ENCODE results near the gene HOMER2.
"Not testable (repeated sequence)": the region's sequence is repeated elsewhere in the genome, so short reads cannot be mapped to it uniquely, and the experiment has no call there.

HOMER2 gene

DNA sequence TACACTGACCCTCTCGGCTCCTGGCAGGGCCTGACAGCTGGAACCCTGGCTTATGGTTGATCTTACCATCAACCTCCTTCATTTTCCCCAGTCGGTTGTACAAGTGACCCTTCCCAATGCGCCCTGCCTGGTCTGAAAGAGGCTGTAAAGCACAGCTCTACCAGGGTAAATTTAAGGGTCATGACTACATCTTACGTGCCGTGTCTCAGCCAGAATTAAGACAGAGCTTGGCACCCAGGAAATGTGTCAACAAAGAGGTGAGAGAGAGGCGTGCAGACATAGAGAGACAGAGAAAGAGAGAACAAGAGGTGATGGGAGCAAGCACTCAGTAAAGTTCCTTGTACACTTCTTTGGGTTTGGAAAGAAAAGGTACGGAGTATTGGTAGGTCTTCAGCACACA, 28.8 kb downstream of the HOMER2 start:
- DNase-seq: no peak

DNA sequence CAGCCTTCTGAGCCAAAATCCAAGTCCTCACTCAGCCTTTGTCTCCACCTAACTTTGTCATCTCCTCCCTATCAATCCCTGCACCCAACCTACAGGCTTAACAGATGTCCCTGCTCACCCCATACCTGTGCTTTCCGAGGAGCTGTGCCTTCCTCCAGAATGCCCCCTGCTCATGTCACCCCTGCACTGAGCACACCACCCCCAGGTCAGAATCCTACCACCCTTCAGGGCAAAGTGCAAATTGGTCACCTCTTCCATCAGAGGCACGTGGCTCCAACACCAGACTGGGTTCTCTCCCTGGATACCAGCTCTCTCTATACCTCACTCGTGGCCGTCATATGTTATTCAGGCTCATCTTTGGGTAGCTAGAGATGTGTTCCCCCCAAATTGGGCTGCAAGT, 29.8 kb downstream of the HOMER2 start:
- no peak for DNase-seq

DNA sequence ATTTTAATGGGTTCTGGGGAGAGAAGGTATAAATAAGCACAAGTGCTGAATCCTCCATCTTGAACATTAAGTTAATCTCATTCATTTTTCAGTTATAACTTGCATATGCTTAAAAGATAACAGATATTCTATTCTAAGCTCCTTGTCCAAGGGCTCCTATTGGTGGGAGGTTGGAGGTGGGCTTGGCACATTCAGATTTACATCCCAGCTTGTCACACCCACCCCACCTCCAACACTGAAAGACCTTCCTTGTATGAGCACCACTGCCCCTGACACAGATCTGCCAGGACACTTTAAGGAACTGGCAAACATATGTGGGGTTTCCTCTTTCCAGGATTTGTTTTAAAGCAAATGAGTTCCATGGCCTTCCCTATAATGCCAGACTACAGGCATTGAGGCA, 30.6 kb downstream of the HOMER2 start:
- no peak for DNase-seq

GRCh38 chr15:82921242-82921641, 31.3 kb downstream of the HOMER2 start:
- no peak for DNase-seq

DNA sequence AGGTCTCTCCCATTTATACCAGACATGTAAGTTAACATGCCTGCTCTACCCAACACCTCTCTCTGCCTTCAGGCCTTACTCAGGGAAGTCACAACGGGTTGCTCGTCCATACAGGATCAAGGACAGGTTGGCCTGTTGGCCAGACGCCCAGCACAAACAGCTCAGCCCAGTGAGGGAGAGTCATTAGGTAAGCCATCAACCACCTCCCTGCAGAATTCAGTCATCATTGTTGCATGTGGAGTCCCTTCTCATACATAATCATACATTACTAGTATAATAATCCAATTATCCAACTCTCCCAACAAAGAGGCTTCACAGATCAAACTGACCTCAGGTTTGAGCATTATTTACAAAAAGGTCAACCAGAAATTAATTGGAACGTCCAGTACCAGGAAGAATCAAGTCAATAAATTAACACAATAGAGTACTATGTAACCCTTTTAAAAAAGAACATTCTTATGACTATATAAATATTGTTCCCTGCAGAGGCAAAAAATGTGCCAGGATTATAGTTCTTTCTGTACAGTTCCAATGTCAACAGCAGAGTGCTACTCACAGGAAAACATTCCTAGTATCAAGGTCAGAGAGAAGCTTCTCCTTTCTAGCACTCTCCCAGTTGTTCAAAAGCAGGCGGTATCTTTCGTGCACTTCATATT, 33.2 kb downstream of the HOMER2 start:
- no peak for DNase-seq

DNA sequence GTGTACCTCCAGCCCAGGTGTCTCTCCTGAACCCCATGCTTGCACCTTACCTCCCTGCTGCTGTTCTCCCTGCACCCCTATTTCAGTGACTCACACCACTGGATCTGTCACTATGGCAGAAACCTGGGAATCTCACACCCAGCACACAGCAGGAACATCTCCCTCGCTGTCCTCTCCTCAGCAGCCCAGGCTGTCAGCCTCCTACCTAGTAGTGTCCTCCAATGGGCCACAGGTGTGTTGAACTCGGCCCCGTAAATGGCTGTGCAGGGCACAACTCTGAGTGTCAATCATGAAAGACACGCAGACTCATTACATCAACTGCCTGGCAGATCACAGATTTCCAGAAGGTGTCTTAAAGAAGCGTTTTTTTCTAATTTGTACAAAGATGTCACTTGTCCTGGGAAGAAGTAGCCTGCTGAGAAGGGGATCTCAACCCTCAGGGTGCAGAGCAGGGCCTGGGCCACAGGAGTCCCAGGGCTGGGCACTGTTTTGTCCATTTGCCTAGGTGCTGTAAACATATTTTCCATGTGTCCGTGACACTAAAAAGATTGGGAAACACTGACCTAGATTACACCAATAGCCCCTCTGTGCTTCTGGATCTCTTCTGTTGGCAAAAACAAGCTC, 33.8 kb downstream of the HOMER2 start:
- DNase-seq: no peak

GRCh38 chr15:82918162-82918561, 34.4 kb downstream of the HOMER2 start:
- no peak for DNase-seq

GRCh38 chr15:82917249-82917648, 35.3 kb downstream of the HOMER2 start:
- DNase-seq: no peak

GRCh38 chr15:82916161-82916952, 36.2 kb downstream of the HOMER2 start:
- DNase-seq: no peak

- DNase-seq: no peak
These were observed 38.1 kb downstream of the HOMER2 start for GRCh38 chr15:82914396-82914795.

DNA sequence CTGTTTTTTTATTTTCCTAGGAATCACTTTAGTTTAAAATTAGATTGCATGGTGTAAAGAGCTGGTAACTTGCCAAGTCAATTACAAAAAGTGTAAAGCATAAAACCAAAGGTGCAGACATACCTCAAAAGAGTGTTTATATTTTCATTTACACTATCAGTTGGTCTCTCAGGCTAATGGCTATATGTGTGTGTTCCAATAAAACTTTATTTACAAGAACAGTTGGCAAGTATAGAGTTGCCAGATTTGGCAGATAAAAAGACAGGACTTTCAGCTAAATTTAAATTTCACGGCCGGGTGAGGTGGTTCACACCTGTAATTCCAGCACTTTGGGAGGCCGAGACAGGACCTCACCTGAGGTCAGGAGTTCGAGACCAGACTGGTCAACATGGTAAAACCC, 41.1 kb downstream of the HOMER2 start:
- no peak for DNase-seq

DNA sequence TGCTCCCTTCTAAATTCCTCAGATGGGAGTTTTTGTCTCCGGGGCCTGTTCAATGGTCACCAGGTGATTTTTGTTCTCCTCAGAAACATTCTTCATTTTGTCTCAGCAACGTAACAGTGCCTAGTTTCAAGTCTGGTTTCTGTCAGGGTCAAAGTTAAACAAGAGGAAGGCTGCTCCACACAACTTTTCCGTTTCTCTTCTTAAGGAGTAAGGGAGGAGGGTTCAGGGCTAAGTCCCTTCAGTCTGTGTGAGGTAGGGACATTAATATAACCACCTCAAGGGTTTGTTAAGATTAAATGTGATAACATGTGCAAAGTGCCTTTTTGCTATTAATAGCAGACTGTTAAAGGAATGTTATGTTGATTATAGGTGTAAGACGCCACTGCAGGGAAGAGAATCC, 41.8 kb downstream of the HOMER2 start:
- no peak for DNase-seq

DNA sequence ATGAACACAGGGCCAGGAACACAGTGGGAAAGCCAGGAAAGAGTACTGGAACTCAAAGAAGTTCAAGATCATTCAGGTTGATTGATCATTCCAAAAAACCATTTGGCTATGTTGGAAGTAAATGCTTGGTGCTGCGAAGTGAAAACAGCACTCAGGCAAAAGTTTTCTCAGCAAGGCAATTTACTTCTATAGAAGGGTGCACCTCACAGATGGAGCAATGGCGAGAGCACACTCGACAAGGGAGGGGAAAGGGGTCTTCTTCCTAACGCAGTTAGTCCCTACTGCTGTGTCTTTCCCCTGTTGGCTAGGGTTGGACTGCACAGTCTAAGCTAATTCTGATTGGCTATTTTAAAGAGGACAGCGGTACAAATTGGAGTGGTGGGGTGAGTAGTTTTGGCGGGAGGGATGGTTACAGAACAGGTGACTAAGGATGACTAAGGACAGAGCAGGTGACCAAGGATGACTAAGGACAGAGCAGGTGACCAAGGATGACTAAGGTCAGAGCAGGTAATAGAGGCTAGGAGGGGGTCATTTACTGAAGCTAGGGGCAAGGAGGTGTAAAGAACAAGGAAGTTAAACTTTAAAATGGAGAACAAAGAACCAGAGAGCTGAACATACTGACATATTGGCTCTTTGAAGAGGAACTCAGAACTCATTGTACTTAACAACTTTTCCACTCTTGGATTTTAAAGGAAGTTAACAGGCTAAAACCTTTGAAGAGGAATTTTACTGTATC, 43.3 kb downstream of the HOMER2 start:
- no peak for DNase-seq

GRCh38 chr15:82907350-82907749, 45.2 kb downstream of the HOMER2 start:
- no peak for DNase-seq

GRCh38 chr15:82904574-82904973, 47.9 kb downstream of the HOMER2 start:
- DNase-seq: no peak

DNA sequence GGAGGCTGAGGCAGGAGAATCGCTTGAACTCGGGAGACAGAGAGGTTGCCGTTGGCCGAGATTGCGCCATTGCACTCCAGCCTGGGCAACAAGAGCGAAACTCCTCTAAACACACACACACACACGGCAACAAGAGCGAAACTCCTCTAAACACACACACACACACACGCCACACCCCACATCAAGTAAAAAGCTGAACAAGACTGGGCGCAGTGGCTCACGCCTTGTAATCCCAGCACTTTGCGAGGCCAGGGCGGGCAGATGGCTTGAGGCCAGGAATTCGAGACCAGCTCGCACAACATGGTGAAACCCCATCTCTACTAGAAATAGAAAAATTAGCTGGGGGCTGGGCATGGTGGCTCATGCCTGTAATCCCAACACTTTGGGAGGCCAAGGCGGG, 49.0 kb downstream of the HOMER2 start:
- DNase-seq: no peak

DNA sequence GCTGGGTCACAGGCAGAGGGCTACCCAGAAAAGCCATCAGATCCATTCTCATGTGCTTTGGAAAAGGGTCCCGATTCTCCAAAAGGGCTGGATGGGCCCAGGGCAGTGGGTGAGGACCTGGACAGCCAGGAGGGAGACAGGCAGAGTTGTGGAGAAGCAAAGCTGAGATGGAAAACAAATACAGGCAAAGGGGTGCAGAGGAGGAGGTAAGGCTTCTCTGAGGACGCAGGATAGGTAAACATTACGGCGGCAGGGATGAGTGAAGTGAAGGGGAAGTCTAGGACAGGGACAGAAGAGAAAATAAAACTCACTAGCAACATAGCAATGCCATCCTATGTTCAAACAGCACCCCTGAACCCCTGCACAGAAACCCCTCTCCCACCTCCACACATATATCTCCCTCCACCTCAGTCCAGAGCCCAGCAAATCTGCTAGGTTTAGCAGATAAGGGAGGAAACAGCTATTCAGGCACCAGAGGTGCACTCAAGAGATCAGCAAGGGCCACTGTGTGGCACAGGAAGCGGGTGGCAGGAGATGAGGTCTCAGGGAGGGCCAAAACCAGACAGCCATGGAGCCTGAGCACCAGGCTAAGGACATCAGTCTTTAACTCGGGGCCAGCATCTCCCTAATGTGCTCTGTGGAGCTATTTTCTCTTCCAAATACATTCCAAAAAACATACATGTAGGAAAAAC, 51.3 kb downstream of the HOMER2 start:
- DNase-seq: no peak

GRCh38 chr15:82900511-82901060, 51.9 kb downstream of the HOMER2 start:
- no peak for DNase-seq

GRCh38 chr15:82898961-82899360, 53.6 kb downstream of the HOMER2 start:
- no peak for DNase-seq

DNA sequence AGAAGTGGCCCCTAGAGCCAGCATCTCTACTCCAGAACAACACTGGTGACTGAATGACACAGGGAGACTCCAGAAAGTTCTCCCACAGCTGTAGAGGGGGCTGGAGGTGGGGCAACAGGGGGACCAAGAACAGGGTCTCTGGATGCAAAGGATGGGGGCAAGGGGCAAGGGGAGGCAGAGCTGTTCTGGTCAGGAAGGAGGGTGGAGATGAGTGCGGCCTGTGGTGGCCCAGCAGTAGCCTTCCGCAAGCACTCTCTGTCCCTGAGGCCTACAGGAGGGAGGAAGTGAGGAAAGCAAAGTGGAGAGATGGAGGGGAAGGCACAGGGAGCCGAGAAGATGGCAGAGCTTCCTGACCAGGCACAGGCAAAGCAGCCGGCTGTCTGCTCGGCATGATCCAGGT, 56.5 kb downstream of the HOMER2 start:
- no peak for DNase-seq

- no peak for DNase-seq
These were observed 57.5 kb downstream of the HOMER2 start for GRCh38 chr15:82894971-82895520.

DNA sequence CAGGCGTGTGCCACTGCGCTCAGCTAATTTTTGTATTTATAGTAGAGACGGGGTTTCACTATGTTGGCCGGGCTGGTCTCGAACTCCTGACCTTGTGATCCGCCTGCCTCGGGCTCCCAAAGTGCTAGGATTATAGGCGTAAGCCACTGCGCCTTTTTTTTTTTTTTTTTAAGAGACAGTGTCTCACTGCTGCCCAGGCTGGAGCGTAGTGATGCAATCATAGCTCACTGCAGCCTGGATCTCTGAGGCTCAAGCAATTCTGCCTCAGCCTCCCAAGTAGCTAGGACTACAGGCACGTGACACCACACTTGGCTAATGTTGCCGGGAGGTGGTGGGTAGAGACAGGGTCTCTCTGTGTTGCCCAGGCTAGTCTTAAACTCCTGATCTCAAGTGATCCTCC, 59.0 kb downstream of the HOMER2 start:
- not testable (repeated sequence) for DNase-seq
